A673 (cell line): ENCODE results near the gene WDR59.

Experiments used
- CTCF ChIP-seq: fragments of 300-800, 200-600 bp; sonication (generic); conservative IDR thresholded peaks from 2 replicates; pipeline ENCODE4 v1.5.1; 2017; ENCODE audit warnings: low read depth, mild to moderate bottlenecking, antibody characterized with exemption, low read length, moderate library complexity, mixed read lengths
- EZH2 ChIP-seq: fragments of 200-600 bp; sonication (generic); IDR thresholded peaks from 2 replicates; pipeline ENCODE4 v1.6.1; 2017; ENCODE audit warnings: borderline replicate concordance, low read depth, mild to moderate bottlenecking, mixed read lengths, antibody characterized with exemption, low read length; ENCODE audit not compliant: poor library complexity, severe bottlenecking

GRCh38 chr16:75024594-75024993, 39.7 kb upstream of the WDR59 start:
- TF ChIP-seq EZH2 (no peak), CTCF (no peak)
